HG03159 (cell line): Measurements from ENCODE around the gene NDC80.

Source experiments
- ATAC-seq: cut with Tn5 transposase; IDR thresholded peaks from one replicate; pipeline ENCODE4 v1.9.1; 2021; ENCODE audit warnings: mild to moderate bottlenecking, moderate library complexity; ENCODE audit not compliant: unreplicated experiment

NDC80 gene

DNA sequence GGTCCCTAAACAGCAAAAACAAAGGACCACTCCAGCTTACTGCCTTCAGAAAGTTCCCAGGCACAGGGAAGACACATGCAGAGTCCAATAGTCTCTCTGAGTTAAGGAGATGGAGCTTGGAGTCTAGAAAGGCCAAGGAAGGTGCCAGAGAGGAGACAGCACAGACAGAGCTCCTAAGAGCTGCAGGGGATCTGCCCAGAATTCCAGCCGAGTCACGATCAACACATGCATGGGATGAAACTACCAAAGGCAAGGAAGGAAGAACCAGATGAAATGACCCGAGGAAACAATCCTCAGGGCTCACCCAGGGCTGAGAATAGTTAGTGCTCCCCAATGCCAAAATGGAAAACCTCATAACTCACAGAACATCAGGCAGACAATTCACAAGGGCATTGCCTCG is 15.5 kb upstream of the NDC80 start:
- ATAC-seq = no peak

- no peak for ATAC-seq
Measured at GRCh38 chr18:2557536-2557935, 13.8 kb upstream of the NDC80 start.

- ATAC-seq = peak; percentile 60
Measured at GRCh38 chr18:2559249-2559648, 12.1 kb upstream of the NDC80 start.

GRCh38 chr18:2564373-2564772 is 7.0 kb upstream of the NDC80 start:
- ATAC-seq = no peak

DNA sequence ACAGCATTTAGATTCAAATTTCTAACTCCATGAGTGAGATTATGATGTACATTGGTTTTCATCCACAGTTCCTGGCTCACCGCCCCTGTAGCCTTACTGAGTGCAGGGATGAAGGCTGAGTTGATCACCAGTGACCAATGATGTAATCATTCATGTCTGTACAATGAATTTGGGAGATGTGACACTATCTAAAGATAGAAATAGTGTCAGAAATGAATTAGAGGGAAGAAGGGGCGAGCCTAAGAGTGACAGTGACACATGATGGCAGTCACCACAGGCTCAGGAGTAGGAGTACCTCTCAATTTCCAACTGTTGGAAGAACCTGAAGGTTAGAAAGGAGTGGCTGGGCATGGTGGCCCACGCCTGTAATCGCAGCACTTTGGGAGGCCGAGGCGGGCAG is 3.2 kb upstream of the NDC80 start:
- ATAC-seq = no peak

GRCh38 chr18:2568605-2569004 is 2.8 kb upstream of the NDC80 start:
- ATAC-seq = no peak

GRCh38 chr18:2569338-2570207 is 1.8 kb upstream of the NDC80 start:
- no peak for ATAC-seq

DNA sequence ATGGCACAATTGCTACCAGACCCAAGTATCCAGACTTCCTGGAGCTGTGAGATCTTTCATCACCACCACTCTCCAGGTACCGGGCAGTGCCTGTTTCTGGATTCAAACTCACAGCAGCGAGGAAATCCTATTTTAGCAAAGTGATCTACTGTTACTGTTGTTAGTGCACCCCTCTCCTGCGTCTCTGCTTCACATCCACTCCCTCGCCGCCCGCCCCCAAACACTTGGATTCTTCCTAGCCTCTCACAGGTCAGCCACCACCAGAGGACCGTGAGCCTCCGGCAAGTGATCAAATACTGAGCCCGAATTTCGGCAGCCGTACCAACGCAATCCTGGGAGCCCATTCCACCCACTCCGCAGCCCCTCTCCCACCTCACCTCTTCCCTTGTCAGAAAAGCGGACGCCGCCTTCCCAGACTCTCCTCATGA is 571 bp upstream of the NDC80 start:
- peak; percentile 43 for ATAC-seq

DNA sequence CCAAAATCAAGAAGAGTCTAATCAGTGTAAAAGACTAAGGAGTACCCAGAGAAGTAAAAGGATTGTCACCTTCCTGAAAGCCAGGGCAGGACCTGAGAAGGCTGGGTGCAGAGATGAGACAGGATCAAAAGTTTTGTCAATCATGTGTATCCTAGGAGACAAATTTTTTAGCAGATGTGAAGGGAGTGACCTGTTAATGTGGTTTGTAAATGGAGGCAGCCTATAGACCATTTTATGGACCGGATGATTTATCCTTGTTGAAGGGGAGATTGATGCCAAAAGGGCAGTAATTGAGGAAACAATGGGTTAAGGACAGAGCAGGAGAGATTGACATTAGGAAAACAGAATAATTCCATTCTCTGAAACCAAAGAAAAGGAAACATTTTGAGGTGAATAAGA is 813 bp downstream of the NDC80 start:
- no peak for ATAC-seq

DNA sequence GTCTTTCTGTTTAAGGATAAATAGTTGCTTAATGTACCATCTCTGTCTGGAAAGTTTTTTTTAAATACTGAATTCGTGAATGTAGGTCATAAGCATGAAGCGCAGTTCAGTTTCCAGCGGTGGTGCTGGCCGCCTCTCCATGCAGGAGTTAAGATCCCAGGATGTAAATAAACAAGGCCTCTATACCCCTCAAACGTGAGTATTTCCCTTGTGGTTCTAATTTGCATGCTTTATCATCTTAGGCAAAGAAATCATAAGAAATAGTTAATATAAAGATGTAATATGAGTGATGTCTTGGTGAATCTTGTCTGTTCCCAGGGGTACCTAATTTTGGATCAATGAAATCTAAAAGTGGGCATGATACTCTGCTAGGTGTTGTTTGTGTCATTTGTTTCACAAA is 1.5 kb downstream of the NDC80 start:
- no peak for ATAC-seq

GRCh38 chr18:2573408-2573807 is 2.1 kb downstream of the NDC80 start:
- ATAC-seq = no peak

DNA sequence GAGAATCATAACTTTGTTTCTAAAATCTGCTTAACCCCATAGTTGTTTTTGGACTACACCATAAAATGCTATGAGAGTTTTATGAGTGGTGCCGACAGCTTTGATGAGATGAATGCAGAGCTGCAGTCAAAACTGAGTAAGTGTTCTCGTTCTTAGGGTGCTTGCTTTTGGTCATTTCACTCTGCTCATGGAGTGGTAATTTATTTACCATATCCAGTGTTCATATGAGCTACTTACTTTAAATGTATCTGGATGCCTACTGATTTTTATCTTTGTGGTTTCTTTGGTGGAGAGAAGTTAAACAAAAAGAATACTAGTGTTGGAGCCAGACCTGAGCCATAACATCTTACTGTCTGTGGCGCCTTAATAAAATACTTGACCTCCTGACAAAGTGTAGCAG is 16.4 kb downstream of the NDC80 start:
- no peak for ATAC-seq

DNA sequence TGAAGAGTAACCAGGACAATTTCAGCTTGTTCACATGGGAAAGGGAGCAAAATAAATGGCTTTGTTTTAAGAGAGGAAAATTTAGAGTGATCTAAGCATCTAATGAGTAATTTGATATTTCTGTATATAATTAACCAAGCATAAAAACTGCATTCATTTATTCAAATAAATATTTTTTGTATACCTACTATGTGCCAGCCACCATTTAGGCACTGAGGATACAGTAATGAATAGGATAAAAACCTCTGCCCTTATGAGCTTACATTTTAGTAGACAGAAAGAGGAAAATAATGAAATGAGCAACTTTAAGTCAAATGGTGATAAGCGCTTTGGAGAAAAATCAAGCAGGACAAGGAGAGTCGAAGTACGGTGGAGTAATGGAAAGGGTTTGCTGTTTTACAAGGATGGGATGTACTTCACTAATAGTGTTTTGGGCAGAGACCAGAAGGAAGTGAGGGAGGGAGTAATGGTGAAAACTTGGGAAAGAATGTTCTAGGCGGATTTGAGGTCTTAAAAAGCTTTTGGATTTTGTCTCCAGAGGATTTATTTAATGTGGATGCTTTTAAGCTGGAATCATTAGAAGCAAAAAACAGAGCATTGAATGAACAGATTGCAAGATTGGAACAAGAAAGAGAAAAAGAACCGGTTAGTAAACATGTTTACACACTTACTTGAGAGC is 17.4 kb downstream of the NDC80 start:
- no peak for ATAC-seq

- ATAC-seq = no peak
Measured at GRCh38 chr18:2589345-2590068, 18.1 kb downstream of the NDC80 start.

DNA sequence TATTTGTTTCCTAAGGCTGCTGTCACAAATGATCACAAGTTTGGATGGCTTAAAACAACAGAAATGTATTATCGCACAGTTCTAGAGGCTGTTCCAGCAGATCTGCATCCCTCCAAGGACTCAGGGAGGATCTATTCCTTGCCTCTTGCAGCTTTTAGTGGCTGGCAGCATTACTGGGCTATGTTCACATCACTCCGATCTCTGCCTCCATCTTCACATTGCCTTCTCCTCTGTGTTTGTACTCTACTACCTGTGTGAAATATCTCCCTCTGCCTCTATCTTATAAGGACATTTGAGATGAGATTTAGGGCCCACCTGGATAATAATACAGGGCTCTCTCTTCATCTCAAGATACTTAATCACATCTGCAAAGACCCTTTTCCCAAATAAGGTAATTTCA is 18.9 kb downstream of the NDC80 start:
- ATAC-seq = no peak

DNA sequence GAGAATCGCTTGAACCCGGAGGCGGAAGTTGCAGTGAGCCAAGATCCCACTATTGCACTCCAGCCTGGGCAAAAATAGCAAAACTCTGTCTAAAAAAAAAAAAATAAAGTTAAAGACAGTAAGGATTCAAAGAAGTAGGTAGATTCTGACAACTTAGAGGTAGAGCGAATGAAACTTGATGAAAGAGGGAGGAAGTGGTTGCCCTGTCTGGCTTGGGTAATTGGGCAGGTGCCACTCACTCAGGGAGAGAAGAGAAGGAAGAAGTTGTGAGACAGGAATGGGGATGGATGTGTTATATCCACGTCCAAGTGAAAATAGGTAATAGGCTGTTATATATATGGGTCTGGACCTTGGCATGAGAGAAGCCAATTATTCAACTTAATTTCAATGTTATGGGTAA is 26.3 kb downstream of the NDC80 start:
- no peak for ATAC-seq

- ATAC-seq = no peak
Measured at GRCh38 chr18:2602844-2603243, 31.5 kb downstream of the NDC80 start.

DNA sequence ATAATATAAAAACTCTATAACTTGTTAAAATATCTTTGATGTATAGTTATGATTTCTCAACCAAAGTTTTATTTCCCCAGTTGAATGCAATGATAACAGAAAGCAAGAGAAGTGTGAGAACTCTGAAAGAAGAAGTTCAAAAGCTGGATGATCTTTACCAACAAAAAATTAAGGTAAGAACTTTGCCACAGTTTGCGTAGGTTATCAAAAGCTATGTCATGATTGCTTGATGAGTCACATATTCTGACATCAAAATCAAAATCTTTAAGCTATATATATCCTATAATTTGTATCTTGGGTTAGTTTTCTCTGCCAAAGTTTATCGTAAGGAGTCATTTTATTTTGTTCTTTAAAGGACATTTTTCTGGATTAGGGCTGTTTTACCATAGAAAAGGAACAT is 35.0 kb downstream of the NDC80 start:
- ATAC-seq = no peak

GRCh38 chr18:2609604-2610003 is 38.2 kb downstream of the NDC80 start:
- no peak for ATAC-seq

- no peak for ATAC-seq
Measured at GRCh38 chr18:2610549-2610948, 39.2 kb downstream of the NDC80 start.

GRCh38 chr18:2612996-2613395 is 41.6 kb downstream of the NDC80 start:
- ATAC-seq = no peak
